ENCODE measurements around the gene RAX.

DNA sequence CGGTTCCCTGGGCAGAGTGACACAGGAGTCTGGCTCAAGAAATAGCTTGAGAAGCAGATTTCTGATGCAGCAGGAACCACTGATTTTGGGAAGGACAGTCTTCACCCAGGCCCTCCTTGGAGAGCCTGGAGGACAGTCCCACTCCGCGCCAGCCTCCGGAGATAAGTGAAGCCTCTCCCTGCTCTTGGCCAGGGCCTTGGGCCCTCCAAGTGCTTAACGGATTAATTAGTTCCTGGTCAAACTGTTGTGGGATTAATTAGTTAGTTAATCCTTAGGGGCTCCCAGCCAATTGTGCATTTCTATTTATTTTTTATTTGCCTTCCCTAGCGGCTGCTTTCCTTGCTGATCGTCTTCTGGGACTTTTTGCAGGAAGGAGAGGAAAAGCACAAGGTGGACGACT lies 25.6 kb upstream of the RAX start:
- TF ChIP-seq POLR2A (IDR thresholded peaks at IDR 0.05) (no peak), CTCF (IDR thresholded peaks at IDR 0.05) (no peak), POLR2AphosphoS5 (IDR thresholded peaks at IDR 0.05) (no peak), EP300 (IDR thresholded peaks at IDR 0.05) (no peak)

Data from sigmoid colon (tissue), 4 donors.